GM19324 (cell line): ENCODE data around the gene CA9.

Source experiments
- ATAC-seq: cut with Tn5 transposase; IDR thresholded peaks from one replicate; pipeline ENCODE4 v1.9.1; 2021; ENCODE audit warnings: mild to moderate bottlenecking, moderate library complexity; ENCODE audit not compliant: unreplicated experiment, low FRiP score

CA9 gene

GRCh38 chr9:35689542-35690293, 16.0 kb downstream of the CA9 start, which contains the start of gene TPM2:
Gene TPM2, minus strand, starts transcription at chr9:35689925. Its CDS starts 108 bp downstream, at chr9:35689817.
- ATAC-seq: no peak

GRCh38 chr9:35690294-35690613, 16.5 kb downstream of the CA9 start:
- ATAC-seq: no peak

- ATAC-seq: no peak
Measured at GRCh38 chr9:35690614-35691333, 17.0 kb downstream of the CA9 start.

DNA sequence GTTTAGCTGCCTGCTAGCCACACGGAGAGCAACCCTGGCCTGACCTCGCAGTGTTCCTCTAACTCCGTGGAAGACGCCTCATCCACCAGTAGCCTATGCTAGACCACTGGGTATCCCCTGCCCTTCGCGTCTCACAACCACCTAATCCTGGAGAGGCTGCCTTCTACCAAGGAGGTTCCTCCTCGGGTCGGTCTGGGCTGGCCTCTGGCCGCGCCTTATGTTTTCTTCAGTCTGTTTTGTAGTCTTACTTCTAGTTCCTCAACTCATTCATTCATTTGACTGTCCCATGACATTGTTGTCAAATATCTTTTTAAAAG, 17.6 kb downstream of the CA9 start:
- no peak for ATAC-seq

GRCh38 chr9:35691757-35692301, 18.1 kb downstream of the CA9 start:
- ATAC-seq: no peak

DNA sequence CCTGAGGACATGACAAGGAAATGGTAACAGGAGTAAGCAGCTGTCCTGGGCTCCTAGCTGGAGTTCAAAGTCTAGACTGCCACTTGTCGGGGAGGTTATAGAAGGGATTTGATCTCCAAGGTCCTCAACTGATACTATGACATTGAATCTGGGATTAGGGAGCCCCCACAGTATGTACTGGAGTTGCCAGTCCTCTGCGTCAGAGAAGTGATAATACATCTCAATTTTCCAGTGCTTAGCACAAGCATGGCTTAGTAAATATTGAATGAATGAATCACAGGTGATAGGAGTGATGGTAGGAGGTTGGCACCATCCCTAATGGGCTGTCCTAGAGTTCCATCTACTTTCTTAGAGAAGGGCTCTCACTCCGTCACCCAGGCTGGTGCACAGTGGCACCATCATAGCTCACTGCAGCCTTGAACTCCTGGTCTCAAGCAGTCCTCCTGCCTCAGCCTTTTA, 22.2 kb downstream of the CA9 start:
- no peak for ATAC-seq

- ATAC-seq: peak; percentile 75
Measured at GRCh38 chr9:35696520-35697215, 22.9 kb downstream of the CA9 start.

DNA sequence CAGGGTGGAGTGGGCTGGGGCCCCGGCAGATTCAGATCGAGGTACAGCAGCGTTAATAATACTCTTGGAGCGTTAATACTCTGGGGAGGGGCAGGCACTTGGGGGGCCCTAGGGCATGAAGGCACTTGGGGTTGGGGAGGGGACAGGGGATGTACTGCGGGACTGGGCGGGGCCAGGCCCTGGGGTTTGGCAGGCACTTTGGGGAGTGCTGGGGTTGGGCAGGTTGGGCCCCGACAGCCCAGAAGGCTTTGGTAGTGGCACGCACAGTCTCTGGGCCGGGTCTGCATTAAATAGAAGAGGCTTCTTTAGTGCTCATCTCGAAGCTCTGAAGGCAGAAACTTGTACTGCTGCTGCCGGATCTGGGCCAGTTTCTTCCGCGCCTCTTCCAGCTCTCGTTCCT, 23.8 kb downstream of the CA9 start:
- no peak for ATAC-seq

GRCh38 chr9:35698231-35698630, 24.5 kb downstream of the CA9 start:
- ATAC-seq: no peak

GRCh38 chr9:35700031-35700430, 26.3 kb downstream of the CA9 start:
- no peak for ATAC-seq

DNA sequence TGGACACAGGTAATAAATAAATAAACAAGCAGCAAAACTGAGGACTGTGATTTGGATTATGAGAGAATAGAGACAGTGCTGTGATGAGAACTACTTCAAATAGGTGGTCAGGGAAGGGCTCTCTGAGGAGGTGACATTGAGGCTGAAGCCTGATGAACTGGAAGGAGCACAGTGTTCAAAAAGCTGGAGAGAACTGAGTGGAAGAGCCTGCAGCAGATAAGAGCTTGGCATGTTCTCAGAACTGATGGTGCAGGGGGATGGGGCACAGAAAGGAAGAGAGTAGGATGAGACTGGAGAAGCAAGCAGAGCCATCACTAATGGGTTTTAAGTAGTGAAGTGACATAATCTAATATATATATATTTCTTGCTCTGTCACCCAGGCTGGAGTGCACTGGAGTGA, 27.2 kb downstream of the CA9 start:
- no peak for ATAC-seq

- no peak for ATAC-seq
Measured at GRCh38 chr9:35702696-35703095, 29.0 kb downstream of the CA9 start.

DNA sequence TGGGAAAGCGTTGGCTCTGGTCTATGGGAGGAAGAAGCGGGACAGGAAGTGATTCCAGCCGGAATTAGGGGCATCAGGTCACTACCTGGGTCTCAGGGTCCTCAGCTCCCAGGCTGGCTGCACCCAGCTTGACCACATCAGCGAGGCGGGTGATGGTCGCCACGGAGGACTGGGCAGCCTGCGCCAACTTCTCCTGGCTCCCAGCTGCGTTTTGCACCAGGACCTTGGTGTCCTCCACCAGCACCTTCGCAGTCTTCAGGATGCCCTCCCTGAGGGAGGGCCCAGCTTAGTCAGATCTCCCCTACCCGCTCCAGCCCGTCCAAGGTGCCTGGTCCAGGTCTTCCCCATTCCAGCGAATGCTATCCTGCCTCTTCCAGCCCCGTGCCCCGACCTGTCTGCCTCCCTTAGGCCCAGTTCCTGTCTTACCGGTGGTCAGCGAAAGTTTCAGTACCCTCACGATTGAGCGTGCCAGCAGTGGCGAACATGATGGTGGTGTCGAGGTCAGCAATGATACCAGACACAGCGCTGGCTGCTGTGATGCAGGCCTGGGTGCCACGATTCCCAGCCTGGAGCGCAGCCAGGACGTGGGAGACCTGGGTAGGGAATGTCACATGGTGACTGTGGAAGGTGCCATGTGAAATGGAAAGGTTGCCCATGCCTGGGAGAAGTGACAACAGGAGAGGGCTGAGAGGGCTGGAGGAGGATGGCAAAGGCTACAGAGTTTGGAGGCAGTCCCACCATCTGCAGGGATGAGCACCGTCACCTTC, 30.4 kb downstream of the CA9 start:
- ATAC-seq: no peak

DNA sequence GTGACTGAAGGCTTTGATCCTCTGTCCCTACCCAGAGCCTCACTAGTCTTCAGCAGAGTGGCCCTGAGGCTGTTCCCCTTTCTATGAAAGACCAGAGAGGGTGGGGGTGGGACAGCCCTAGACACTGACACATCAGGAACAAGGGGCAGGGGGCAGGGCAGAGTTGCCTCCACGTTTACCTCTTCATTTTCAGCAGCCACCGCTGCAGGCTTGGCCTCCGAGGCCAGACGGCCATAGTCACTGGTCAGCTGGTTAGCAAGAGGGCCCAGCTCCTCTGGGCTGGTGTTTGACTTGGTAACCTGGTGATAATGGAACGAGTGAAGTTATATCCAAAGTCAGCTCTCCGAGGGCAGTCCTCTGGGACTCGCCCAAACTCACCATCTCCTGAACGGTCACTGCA, 31.6 kb downstream of the CA9 start:
- no peak for ATAC-seq

- no peak for ATAC-seq
Measured at GRCh38 chr9:35705836-35706430, 32.2 kb downstream of the CA9 start.

- no peak for ATAC-seq
Measured at GRCh38 chr9:35706951-35707350, 33.2 kb downstream of the CA9 start.

GRCh38 chr9:35708146-35708545, 34.4 kb downstream of the CA9 start:
- no peak for ATAC-seq

GRCh38 chr9:35710818-35711500, 37.2 kb downstream of the CA9 start:
- ATAC-seq: no peak

DNA sequence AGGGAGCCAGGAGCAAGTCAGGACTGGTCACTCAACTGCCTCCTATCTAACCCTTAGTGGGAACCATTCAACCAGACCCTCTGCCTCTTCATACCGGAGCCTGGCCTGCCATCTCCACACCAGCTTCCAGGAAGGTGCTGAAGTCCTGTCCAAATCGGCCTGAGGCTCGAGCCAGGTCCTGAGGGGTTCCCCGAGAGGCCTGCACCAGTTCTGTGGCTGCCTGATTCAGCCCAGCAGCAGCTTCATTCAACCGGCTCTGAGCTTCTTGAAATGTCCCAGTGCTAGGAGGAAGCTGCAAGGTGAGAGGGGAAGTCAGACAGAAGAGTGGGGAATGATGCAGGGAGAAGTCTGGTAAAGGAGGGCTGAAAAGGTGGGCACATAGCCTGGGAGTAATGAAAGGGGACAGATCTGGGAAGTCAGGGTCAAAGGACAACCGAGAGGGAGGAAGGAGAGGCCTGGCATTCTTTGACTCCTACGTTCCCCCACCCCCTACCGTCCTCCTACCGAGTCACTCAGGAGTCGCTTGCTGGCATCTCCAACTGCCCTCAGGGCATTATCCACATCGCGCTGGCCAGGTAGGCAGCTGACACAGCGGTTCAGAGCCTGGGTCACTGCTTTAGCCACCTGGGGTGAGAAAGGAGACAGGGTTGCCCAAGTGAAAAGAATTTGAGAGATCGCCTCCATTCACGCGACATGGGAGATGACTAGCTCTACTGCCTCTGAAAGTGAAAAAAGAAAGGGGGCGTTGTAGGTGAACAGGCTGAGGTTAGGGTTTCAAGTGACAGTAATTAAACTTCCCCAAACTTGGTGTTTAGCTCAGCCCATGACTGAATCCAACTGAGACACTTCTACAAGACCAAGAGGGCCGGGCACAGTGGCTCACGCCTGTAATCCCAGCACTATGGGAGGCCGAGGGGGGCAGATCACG, 38.0 kb downstream of the CA9 start:
- ATAC-seq: no peak
